Heart right ventricle (tissue), 16 donors: Measurements from ENCODE around the gene PTX4. TPM values are rescaled to one million over a fixed set of nuclear protein-coding genes. Genes with fewer than 3 reads are reported as not detected.

Experiments used
- ATAC-seq, 8 donors: fragments of 200-7000 bp; cut with Tn5 transposase; one replicate each; pipeline ENCODE4 v1.9.1; 2020; ENCODE audit warnings: mild to moderate bottlenecking in 8 of 8, moderate library complexity in 8 of 8, moderate number of reproducible peaks in 1 of 8
- DNase-seq, 2 donors: peaks; one replicate each; pipeline ENCODE4 v3.0.0-alpha.2; 2020
- H3K27ac ChIP-seq, 10 donors: fragments of 200-600 bp; sonication (generic) in 2 of 10; one replicate each; pipeline versions ENCODE4 v1.5.0 to v1.8.0; 2020 to 2022; ENCODE audit warnings: mild to moderate bottlenecking in 3 of 10
- H3K27me3 ChIP-seq, 7 donors: fragments of 200-600 bp; one replicate each; pipeline ENCODE4 v1.8.0; 2021 to 2022; ENCODE audit warnings: mild to moderate bottlenecking in 2 of 7
- H3K36me3 ChIP-seq, 9 donors: fragments of 200-600 bp; sonication (generic) in 1 of 9; one replicate each; pipeline versions ENCODE4 v1.5.0 to v1.8.0; 2020 to 2022; ENCODE audit warnings: mild to moderate bottlenecking in 2 of 9
- H3K4me1 ChIP-seq, 9 donors: fragments of 200-600 bp; sonication (generic) in 1 of 9; one replicate each; pipeline versions ENCODE4 v1.5.0 to v1.8.0; 2020 to 2022; ENCODE audit warnings: mild to moderate bottlenecking in 4 of 9
- H3K4me3 ChIP-seq, 10 donors: fragments of 200-600 bp; sonication (generic) in 2 of 10; one replicate each; pipeline versions ENCODE4 v1.5.0 to v1.8.0; 2020 to 2022; ENCODE audit warnings: mild to moderate bottlenecking in 7 of 10, moderate library complexity in 2 of 10
- H3K9me3 ChIP-seq, 11 donors: fragments of 200-600 bp in 10 of 11; sonication (generic) in 2 of 11; one replicate each; pipeline versions ENCODE4 v1.5.0 to v1.8.0; 2013 to 2022; ENCODE audit warnings: mild to moderate bottlenecking in 2 of 11, control low read depth in 1 of 11, moderate library complexity in 1 of 11
- WGBS, 2 donors: extraction: QIAGEN DNeasy Blood & Tissue Kit; methylation state at CpG; one replicate each; pipeline ENCODE4 v1.1.7; 2013; ENCODE audit warnings: inconsistent platforms in 1 of 2; 5-methylcytosine and 5-hydroxymethylcytosine counted together
- intact Hi-C, 10 donors: fragments of 100-400 bp; cut with DNase I; formaldehyde crosslinking; loops; one replicate each; pipeline versions ENCODE4 v1.11.1 to v1.14.2; 2022
- polyA plus RNA-seq, 2 donors: library from polyadenylated mRNA; stranded (reverse); fragments of 200-250 nt; gene quantifications; one replicate each; pipeline ENCODE4 v1.2.3, GENCODE V29; 2013
- total RNA-seq, 10 donors: library from RNA; stranded (reverse); fragmentation: NEBNext Ultra II Directional in 3 of 10; extraction: Animal tissue kit (Norgen Biotek cat#: 25700) in 3 of 10; gene quantifications; one replicate each; pipeline versions ENCODE4 v1.2.1 to v1.2.4, GENCODE V29; 2021 to 2023
- TF ChIP-seq, protein P1 (sequence below), 9 donors: fragments of 200-600 bp; sonication (generic) in 2 of 9; IDR thresholded peaks; one replicate each; pipeline versions ENCODE4 v1.5.0 to v1.8.0; 2021 to 2022; ENCODE audit warnings: antibody characterized with exemption in 9 of 9, mild to moderate bottlenecking in 5 of 9, moderate library complexity in 1 of 9
- donor health status: Arrhythmogenic right ventricular cardiomyopathy.
- donor health status: ischemic (EF 13 %, LVEDD 7.1; RV severe dilation, severe dysfunction).
- donor health status: healthy with polysubstance abuse.
- donor health status: DM: no; HTN: yes; CAD: no.
- donor health status: DM: no; HTN: no; CAD: no.
- donor health status: ischemic (EF 25% LVEDD 6.9; RV normal size, moderate dysfunction).
- donor health status: ischemic (EF 25% LVEDD 5.7; RV mildly dilated, moderate dysfunction).
- donor health status: healthy.
- donor health status: DM: yes; HTN: yes; CAD: no.
- donor health status: Ischemic cardiomyopathy.
- donor health status: ischemic (EF 35%, LVEDD 5.7; RV mildly dilated, moderate dysfunction).
- donor health status: nonischemic (EF 11% LVEDD 7.7; RV severe dilation, severe dysfunction).
- donor health status: DM: yes; HTN: yes; CAD: no.
- donor health status: PGD.
- donor health status: ischemic (EF 29% LVEDD 5.4; RV normal size, mild dysfunction).
- donor health status: nonischemic (EF 23%, LVEDD 6.1; RV moderate dilation, normal function).

PTX4 gene
- total and polyA plus RNA-seq, 12 donors: not detected

DNA sequence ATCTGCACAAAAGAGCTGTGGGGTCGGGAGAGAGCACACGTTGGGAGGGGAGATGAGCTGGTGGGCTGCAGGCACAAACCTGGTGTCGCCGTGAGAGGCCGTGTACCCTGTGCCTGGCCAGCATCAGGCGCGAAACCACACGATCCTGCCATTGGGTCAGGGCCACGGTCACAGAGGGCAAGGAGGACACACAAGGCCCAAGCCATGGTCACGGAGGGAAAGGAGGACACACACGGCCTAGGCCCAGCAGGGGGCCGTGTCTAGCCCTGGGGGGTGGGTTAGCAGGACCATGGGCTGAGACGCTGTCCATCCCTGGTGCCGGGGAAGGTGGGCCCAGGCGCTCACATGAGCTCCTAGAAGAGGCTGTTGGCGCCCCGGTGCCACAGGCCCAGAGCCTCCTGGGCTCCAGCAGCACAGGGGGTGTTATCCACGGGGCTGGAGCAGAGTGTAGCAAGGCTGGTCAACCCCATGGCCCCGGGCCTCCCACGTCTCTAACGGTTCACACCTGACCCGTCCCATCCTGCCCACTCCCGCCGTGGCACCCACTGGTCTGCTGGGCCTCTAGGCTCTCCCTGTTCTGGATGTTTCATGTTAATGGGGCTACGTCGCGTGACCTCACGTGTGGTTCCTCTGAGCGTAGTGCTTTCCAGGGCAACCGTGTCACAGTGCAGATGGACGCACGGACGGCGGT, 36.9 kb downstream of the PTX4 start:
- H3K9me3 ChIP-seq: no peaks in the 10 kb centered on the region
- intact Hi-C loops: no loop called here
- peaks cover 0 to 100% (median 52%) of the 10 kb centered on the region in 9 donors for H3K36me3 ChIP-seq
- no peaks in the 10 kb centered on the region for H3K27me3 ChIP-seq
- 94 to 96% methylated on average over 34 of the region's 34 CpGs for WGBS, 2 donors
- no peak overlapping the region for H3K4me3 ChIP-seq
- TF ChIP-seq, protein P1, sequence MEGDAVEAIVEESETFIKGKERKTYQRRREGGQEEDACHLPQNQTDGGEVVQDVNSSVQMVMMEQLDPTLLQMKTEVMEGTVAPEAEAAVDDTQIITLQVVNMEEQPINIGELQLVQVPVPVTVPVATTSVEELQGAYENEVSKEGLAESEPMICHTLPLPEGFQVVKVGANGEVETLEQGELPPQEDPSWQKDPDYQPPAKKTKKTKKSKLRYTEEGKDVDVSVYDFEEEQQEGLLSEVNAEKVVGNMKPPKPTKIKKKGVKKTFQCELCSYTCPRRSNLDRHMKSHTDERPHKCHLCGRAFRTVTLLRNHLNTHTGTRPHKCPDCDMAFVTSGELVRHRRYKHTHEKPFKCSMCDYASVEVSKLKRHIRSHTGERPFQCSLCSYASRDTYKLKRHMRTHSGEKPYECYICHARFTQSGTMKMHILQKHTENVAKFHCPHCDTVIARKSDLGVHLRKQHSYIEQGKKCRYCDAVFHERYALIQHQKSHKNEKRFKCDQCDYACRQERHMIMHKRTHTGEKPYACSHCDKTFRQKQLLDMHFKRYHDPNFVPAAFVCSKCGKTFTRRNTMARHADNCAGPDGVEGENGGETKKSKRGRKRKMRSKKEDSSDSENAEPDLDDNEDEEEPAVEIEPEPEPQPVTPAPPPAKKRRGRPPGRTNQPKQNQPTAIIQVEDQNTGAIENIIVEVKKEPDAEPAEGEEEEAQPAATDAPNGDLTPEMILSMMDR (IDR thresholded peaks at IDR 0.05): no peak
- H3K4me1 ChIP-seq: no peaks in the 10 kb centered on the region
- DNase-seq (no peak), ATAC-seq (no peak)
- no peak overlapping the region for H3K27ac ChIP-seq

DNA sequence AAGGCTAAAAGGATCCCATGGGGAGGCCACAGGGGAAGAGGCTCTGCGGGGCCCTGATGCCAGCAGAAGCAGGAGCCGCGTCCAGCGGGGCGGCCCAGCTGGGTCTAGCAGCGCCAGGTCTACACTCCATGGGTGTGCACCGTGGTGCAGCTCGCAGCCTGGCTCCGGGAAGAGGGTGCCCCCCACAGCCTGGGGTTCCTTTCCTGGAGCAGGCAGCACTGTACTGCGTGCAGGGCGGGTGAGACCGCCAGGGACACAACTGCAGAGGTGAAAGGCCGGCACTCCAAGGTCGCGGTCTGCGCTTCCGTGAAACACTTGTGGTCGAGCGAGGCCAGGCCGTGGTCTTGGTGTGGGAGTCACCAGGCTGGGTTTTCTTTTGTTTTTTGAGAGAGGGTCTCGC, 37.9 kb downstream of the PTX4 start:
- Histone ChIP-seq H3K9me3 (no peaks in the 10 kb centered on the region), H3K4me1 (no peaks in the 10 kb centered on the region), H3K36me3 (peaks cover 0 to 100% (median 58%) of the 10 kb centered on the region in 9 donors), H3K27me3 (no peaks in the 10 kb centered on the region), H3K4me3 (no peak overlapping the region), H3K27ac (no peak overlapping the region)
- intact Hi-C loops: no loop called here
- 95 to 98% methylated on average over 21 of the region's 21 CpGs for WGBS, 2 donors
- TF ChIP-seq, protein P1 (IDR thresholded peaks at IDR 0.05): no peak
- ATAC-seq (no peak), DNase-seq (no peak)

DNA sequence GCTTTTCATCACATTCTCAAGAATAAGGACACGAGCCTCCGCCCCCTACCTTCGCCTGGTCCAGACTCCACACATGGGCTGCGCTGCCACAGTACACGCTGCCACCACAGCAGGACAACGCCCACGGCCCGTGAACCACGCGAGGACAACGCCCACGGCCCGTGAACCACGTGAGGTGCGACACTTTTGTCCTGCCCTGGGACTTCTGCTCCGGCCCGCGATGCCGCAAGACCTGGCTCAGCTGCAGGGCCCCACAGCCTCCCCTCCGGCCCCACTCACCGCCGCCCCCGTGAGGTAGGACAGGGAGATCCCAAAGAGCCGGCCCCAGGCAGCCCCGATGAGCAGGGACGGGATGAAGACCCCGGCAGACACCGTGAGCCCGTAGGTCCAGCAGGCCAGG, 38.5 kb downstream of the PTX4 start:
- H3K36me3 ChIP-seq: peaks cover 0 to 100% (median 55%) of the 10 kb centered on the region in 9 donors
- ATAC-seq: no peak
- no peaks in the 10 kb centered on the region for H3K27me3 ChIP-seq
- intact Hi-C loops: no loop called here
- TF ChIP-seq, protein P1 (IDR thresholded peaks at IDR 0.05): no peak
- H3K9me3 ChIP-seq: no peaks in the 10 kb centered on the region
- no peak overlapping the region for H3K27ac ChIP-seq
- H3K4me3 ChIP-seq: no peak overlapping the region
- H3K4me1 ChIP-seq: no peaks in the 10 kb centered on the region
- no peak for DNase-seq
- 91 to 92% methylated on average over 29 of the region's 29 CpGs for WGBS, 2 donors

DNA sequence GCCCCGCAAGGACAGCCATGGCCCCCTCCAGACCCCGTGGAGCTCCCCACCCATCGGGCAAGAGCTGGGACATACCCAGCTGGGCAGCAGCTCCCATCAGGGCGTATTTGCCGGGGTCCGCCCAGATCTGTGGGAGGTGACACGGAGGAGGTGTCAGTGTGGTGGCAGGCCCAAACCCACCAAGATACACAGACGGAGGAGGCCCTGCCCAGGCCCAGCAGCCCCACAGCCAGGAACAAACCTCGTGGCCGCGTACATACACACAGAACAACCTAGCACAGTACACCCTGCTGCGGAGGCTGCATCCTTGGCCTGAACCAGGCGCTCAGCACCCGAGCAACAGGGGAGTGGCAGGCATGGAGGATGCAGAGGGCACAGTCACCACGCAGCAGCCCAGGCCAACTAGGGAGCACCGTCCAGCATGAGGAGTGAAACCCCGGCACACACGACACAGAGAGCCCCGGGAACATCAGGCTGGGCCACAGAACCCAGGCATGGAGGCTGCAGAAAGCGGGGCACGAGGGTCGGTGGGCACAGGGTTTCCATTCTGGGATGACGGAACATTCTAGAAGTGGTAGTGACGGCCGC, 39.4 kb downstream of the PTX4 start:
- no peak overlapping the region for H3K4me3 ChIP-seq
- H3K27me3 ChIP-seq: no peaks in the 10 kb centered on the region
- intact Hi-C loops: no loop called here
- H3K36me3 ChIP-seq: peaks cover 0 to 92% (median 47%) of the 10 kb centered on the region in 9 donors
- H3K27ac ChIP-seq: no peak overlapping the region
- TF ChIP-seq, protein P1 (IDR thresholded peaks at IDR 0.05): no peak
- DNase-seq: no peak
- ATAC-seq: no peak
- H3K9me3 ChIP-seq: no peaks in the 10 kb centered on the region
- H3K4me1 ChIP-seq: no peaks in the 10 kb centered on the region
- WGBS, 2 donors: 95 to 96% methylated on average over 25 of the region's 25 CpGs
